Thyroid gland (tissue), 4 donors: ENCODE measurements around the gene RTCB. TPM values are rescaled to one million over a fixed set of nuclear protein-coding genes. Genes with fewer than 3 reads are reported as not detected.

Experiments
- DNase-seq, 2 donors: peaks; one replicate each; pipeline ENCODE4 v3.0.0-alpha.2; 2019
- H3K27ac ChIP-seq, 3 donors: fragments of 200-600 bp; sonication (generic); 1 replicate in 2 of 3; 2 replicates in 1 of 3; pipeline ENCODE4 v1.5.1; 2016 to 2019; ENCODE audit warnings: mild to moderate bottlenecking in 1 of 3, moderate library complexity in 1 of 3
- H3K27me3 ChIP-seq: fragments of 200-600 bp; sonication (generic); one replicate; pipeline ENCODE4 v1.5.1; 2019
- H3K36me3 ChIP-seq, 2 donors: fragments of 200-600 bp; sonication (generic); one replicate each; pipeline ENCODE4 v1.5.1; 2016 to 2019
- H3K4me1 ChIP-seq, 2 donors: fragments of 200-600 bp; sonication (generic); one replicate each; pipeline ENCODE4 v1.5.1; 2017 to 2019
- H3K4me3 ChIP-seq, 3 donors: fragments of 200-600 bp; sonication (generic); replicated peaks in 1 of 3; 1 replicate in 2 of 3; 2 replicates in 1 of 3; pipeline ENCODE4 v1.5.1; 2016; ENCODE audit warnings: mild to moderate bottlenecking in 1 of 3
- H3K9me3 ChIP-seq: fragments of 200-600 bp; sonication (generic); one replicate; pipeline ENCODE4 v1.5.1; 2017
- CTCF ChIP-seq, 6 experiments: fragments of 200-600 bp in 3 of 6; fragments of 450-650 bp in 3 of 6; sonication (generic) in 3 of 6; IDR thresholded peaks; one replicate each; pipeline ENCODE4 v1.5.1; 2016 to 2019; ENCODE audit warnings: antibody characterized with exemption in 6 of 6, mild to moderate bottlenecking in 2 of 6, inconsistent platforms in 1 of 6, moderate library complexity in 1 of 6
- POLR2A ChIP-seq, 2 donors: fragments of 450-650 bp; IDR thresholded peaks; one replicate each; pipeline ENCODE4 v1.6.1; 2017; ENCODE audit warnings: antibody characterized with exemption in 2 of 2, mild to moderate bottlenecking in 2 of 2, moderate library complexity in 1 of 2
- WGBS, 2 donors: methylation state at CpG; one replicate each; pipeline ENCODE4 v1.1.5; 2017; 5-methylcytosine and 5-hydroxymethylcytosine counted together
- intact Hi-C: fragments of 100-400 bp; cut with DNase I; formaldehyde crosslinking; loops from one replicate; pipeline ENCODE4 v1.15.1; 2023
- total RNA-seq, 4 donors: library from RNA; depleted of rRNA; stranded (reverse); fragments of >200 nt; gene quantifications; one replicate each; pipeline ENCODE4 v1.2.3, GENCODE V29; 2016

The RTCB gene
- total RNA-seq, 4 donors from 2014 or later = 64.0 to 82.9 (median 77.7) TPM

- no peak for TF ChIP-seq CTCF (IDR thresholded peaks at IDR 0.05)
- no peak for TF ChIP-seq POLR2A (IDR thresholded peaks at IDR 0.05)
- peaks cover 13 to 27% of the 10 kb centered on the region in 2 donors for H3K36me3 ChIP-seq
- H3K27ac ChIP-seq = no peak overlapping the region
- 93 to 98% methylated on average over 9 of the region's 9 CpGs for WGBS, 2 donors
- no peaks in the 10 kb centered on the region for H3K27me3 ChIP-seq
- no peaks in the 10 kb centered on the region for H3K9me3 ChIP-seq
- no peak overlapping the region for H3K4me3 ChIP-seq
- DNase-seq = no peak
- intact Hi-C loops = no loop called here
- H3K4me1 ChIP-seq = peaks cover 7 to 16% of the 10 kb centered on the region in 2 donors
These were observed 2.1 kb downstream of the RTCB start for GRCh38 chr22:32409977-32410376.

GRCh38 chr22:32407936-32408335 lies 4.1 kb downstream of the RTCB start:
- H3K4me3 ChIP-seq = no peak overlapping the region
- intact Hi-C loops = no loop called here
- peaks cover 7 to 16% of the 10 kb centered on the region in 2 donors for H3K4me1 ChIP-seq
- DNase-seq = no peak
- WGBS, 2 donors = 61 to 74% methylated on average over 2 of the region's 2 CpGs
- H3K27me3 ChIP-seq = no peaks in the 10 kb centered on the region
- peaks cover 18 to 34% of the 10 kb centered on the region in 2 donors for H3K36me3 ChIP-seq
- TF ChIP-seq POLR2A (IDR thresholded peaks at IDR 0.05) = no peak
- no peak for TF ChIP-seq CTCF (IDR thresholded peaks at IDR 0.05)
- no peak overlapping the region for H3K27ac ChIP-seq
- H3K9me3 ChIP-seq = no peaks in the 10 kb centered on the region

GRCh38 chr22:32407312-32407711 lies 4.7 kb downstream of the RTCB start:
- Histone ChIP-seq H3K9me3 (no peaks in the 10 kb centered on the region), H3K36me3 (peaks cover 18 to 38% of the 10 kb centered on the region in 2 donors), H3K4me1 (peaks cover 7 to 16% of the 10 kb centered on the region in 2 donors), H3K27me3 (no peaks in the 10 kb centered on the region), H3K4me3 (no peak overlapping the region), H3K27ac (no peak overlapping the region)
- DNase-seq = no peak
- intact Hi-C loops = no loop called here
- TF ChIP-seq CTCF (IDR thresholded peaks at IDR 0.05) (no peak), POLR2A (IDR thresholded peaks at IDR 0.05) (no peak)
- 92 to 93% methylated on average over 3 of the region's 3 CpGs for WGBS, 2 donors

GRCh38 chr22:32404021-32404420 lies 8.0 kb downstream of the RTCB start:
- peaks cover 33 to 67% of the 10 kb centered on the region in 2 donors for H3K36me3 ChIP-seq
- no peak for DNase-seq
- WGBS, 2 donors = 88 to 97% methylated on average over 2 of the region's 2 CpGs
- H3K4me3 ChIP-seq = no peak overlapping the region
- H3K9me3 ChIP-seq = no peaks in the 10 kb centered on the region
- intact Hi-C loops = no loop called here
- H3K4me1 ChIP-seq = no peaks in the 10 kb centered on the region
- TF ChIP-seq CTCF (IDR thresholded peaks at IDR 0.05) (no peak), POLR2A (IDR thresholded peaks at IDR 0.05) (no peak)
- H3K27me3 ChIP-seq = no peaks in the 10 kb centered on the region
- no peak overlapping the region for H3K27ac ChIP-seq

- no peak for DNase-seq
- Histone ChIP-seq H3K27ac (no peak overlapping the region), H3K36me3 (peaks cover 33 to 67% of the 10 kb centered on the region in 2 donors), H3K9me3 (no peaks in the 10 kb centered on the region), H3K4me3 (no peak overlapping the region), H3K4me1 (peaks cover 6 to 11% of the 10 kb centered on the region in 2 donors), H3K27me3 (no peaks in the 10 kb centered on the region)
- intact Hi-C loops = no loop called here
- 72 to 77% methylated on average over 4 of the region's 4 CpGs for WGBS, 2 donors
- no peak for TF ChIP-seq POLR2A (IDR thresholded peaks at IDR 0.05)
- no peak for TF ChIP-seq CTCF (IDR thresholded peaks at IDR 0.05)
These were observed 10.6 kb downstream of the RTCB start for GRCh38 chr22:32401486-32401885.
